Endothelial cell of umbilical vein (primary cell): Measurements from ENCODE around the gene DDX31. TPM values are rescaled to one million over a fixed set of nuclear protein-coding genes. Genes with fewer than 3 reads are reported as not detected.

Experiments used
- BruUV-seq: library from RNA; stranded (reverse); fragments of 400-500 nt; replicated peaks from 2 replicates; lab custom pipeline; 2021; lab: Mats Ljungman, UMichigan
- CTCF ChIA-PET: fragments of 300-600, 350-600 bp; sonication (Branson Sonifier 250); formaldehyde crosslinking; loops from one replicate; lab custom pipeline; 2021; ENCODE audit warnings: antibody characterized with exemption, inconsistent platforms; lab: Charles Lee
- POLR2A ChIA-PET: fragments of 300-600, 350-600 bp; sonication (Branson Sonifier 250); formaldehyde crosslinking; loops from one replicate; lab custom pipeline; 2021; ENCODE audit warnings: antibody characterized with exemption, inconsistent platforms; lab: Charles Lee
- DNase-seq: peaks from one replicate; pipeline ENCODE4 v3.0.0-alpha.2; 2011; ENCODE audit warnings: low read depth, low spot score
- FAIRE-seq: peaks from 2 replicates; lab custom pipeline; 2011; peaks lifted over from hg19 to GRCh38; lab: Jason Lieb, UNC
- H2AFZ ChIP-seq: 2 replicates; pipeline ENCODE4 v1.6.0; 2012; ENCODE audit warnings: low read depth, low read length, control low read depth, inconsistent platforms
- H3K27ac ChIP-seq: 2 replicates; pipeline ENCODE4 v1.5.1; 2011; ENCODE audit warnings: low read depth, mild to moderate bottlenecking, control low read depth, low read length, moderate library complexity; ENCODE audit not compliant: insufficient read depth
- H3K27me3 ChIP-seq, 2 experiments: 2 replicates each; pipeline versions ENCODE4 v1.6.0 to v1.6.1; 2011; ENCODE audit warnings: low read length in 2 of 2, mixed read lengths in 1 of 2; ENCODE audit not compliant: control insufficient read depth in 2 of 2, insufficient read depth in 2 of 2
- H3K36me3 ChIP-seq, 2 experiments: 2 replicates in 1 of 2; 3 replicates in 1 of 2; pipeline ENCODE4 v1.5.1; 2011; ENCODE audit warnings: low read length in 2 of 2, mild to moderate bottlenecking in 1 of 2, moderate library complexity in 1 of 2; ENCODE audit not compliant: control insufficient read depth in 2 of 2, insufficient read depth in 2 of 2; ENCODE audit errors: extremely low read depth in 1 of 2
- H3K4me1 ChIP-seq: 3 replicates; pipeline ENCODE4 v1.5.1; 2011; ENCODE audit warnings: mild to moderate bottlenecking, low read length; ENCODE audit not compliant: control insufficient read depth, insufficient read depth; ENCODE audit errors: extremely low read depth
- H3K4me2 ChIP-seq: 2 replicates; pipeline ENCODE4 v1.6.1; 2011; ENCODE audit warnings: low read length, control low read depth, mixed read lengths; ENCODE audit not compliant: insufficient read depth
- H3K4me3 ChIP-seq, 3 experiments: fragments of 200-600 bp in 1 of 3; sonication (generic), shearing (Covaris generic) in 1 of 3; replicated peaks in 1 of 3; 2 replicates each; pipeline ENCODE4 v1.5.1; 2011 to 2016; ENCODE audit warnings: control low read depth in 3 of 3, low read length in 3 of 3, mild to moderate bottlenecking in 2 of 3, inconsistent platforms in 1 of 3, low read depth in 1 of 3, moderate library complexity in 1 of 3; ENCODE audit not compliant: insufficient read depth in 1 of 3
- H3K79me2 ChIP-seq: 2 replicates; pipeline ENCODE4 v1.6.0; 2012; ENCODE audit warnings: low read length, inconsistent platforms; ENCODE audit not compliant: control insufficient read depth, insufficient read depth
- H3K9ac ChIP-seq: replicated peaks from 2 replicates; pipeline ENCODE3; 2011; ENCODE audit warnings: low read length, control low read depth; ENCODE audit not compliant: insufficient read depth; ENCODE audit errors: extremely low read depth
- H3K9me1 ChIP-seq: replicated peaks from 3 replicates; pipeline ENCODE4 v1.6.0; 2011; ENCODE audit warnings: mild to moderate bottlenecking, low read length; ENCODE audit not compliant: control insufficient read depth, insufficient read depth; ENCODE audit errors: extremely low read depth
- H3K9me3 ChIP-seq: replicated peaks from 2 replicates; pipeline ENCODE4 v1.5.1; 2012; ENCODE audit warnings: low read length, inconsistent platforms; ENCODE audit not compliant: control insufficient read depth, insufficient read depth
- H4K20me1 ChIP-seq: replicated peaks from 2 replicates; pipeline ENCODE3; 2011; ENCODE audit warnings: mild to moderate bottlenecking, low read length; ENCODE audit not compliant: control insufficient read depth, insufficient read depth; ENCODE audit errors: extremely low read depth
- EZH2 ChIP-seq: IDR thresholded peaks from 2 replicates; pipeline ENCODE4 v1.6.1; 2012; ENCODE audit warnings: borderline replicate concordance, low read depth, mild to moderate bottlenecking, moderate library complexity, low read length, inconsistent platforms; ENCODE audit not compliant: severe bottlenecking
- FOS ChIP-seq: IDR thresholded peaks from 2 replicates; pipeline ENCODE4 v1.6.1; 2011; ENCODE audit warnings: mild to moderate bottlenecking, low read length, moderate library complexity, borderline replicate concordance; ENCODE audit not compliant: insufficient read depth
- GATA2 ChIP-seq: IDR thresholded peaks from 2 replicates; pipeline ENCODE4 v1.7.0; 2011; ENCODE audit warnings: low read depth, mild to moderate bottlenecking, moderate library complexity, mixed read lengths, low read length; ENCODE audit not compliant: insufficient read length, insufficient read depth
- JUN ChIP-seq: IDR thresholded peaks from 2 replicates; pipeline ENCODE4 v1.6.1; 2011; ENCODE audit warnings: borderline replicate concordance, low read depth; ENCODE audit not compliant: insufficient read length, insufficient read depth
- MYC ChIP-seq: IDR thresholded peaks from one replicate; pipeline ENCODE4 v1.6.1; 2011; ENCODE audit warnings: mild to moderate bottlenecking, low read depth, low read length
- POLR2A ChIP-seq: IDR thresholded peaks from 2 replicates; pipeline ENCODE4 v1.6.1; 2012; ENCODE audit warnings: low read depth, mild to moderate bottlenecking, control low read depth, low read length
- POLR2AphosphoS5 ChIP-seq: IDR thresholded peaks from 2 replicates; pipeline ENCODE4 v1.6.1; 2012; ENCODE audit warnings: low read depth, mild to moderate bottlenecking, control low read depth, low read length, moderate library complexity; ENCODE audit not compliant: insufficient read depth
- dilution Hi-C: fragments of 300-500 bp; cut with MboI; formaldehyde crosslinking; loops from one replicate; pipeline ENCODE4 v1.15.0; 2019; ENCODE audit warnings: low sequenced_read_pairs; ENCODE audit not compliant: extremely low pct_ligation_motif_present
- intact Hi-C: fragments of 100-400 bp; cut with micrococcal nuclease; formaldehyde crosslinking; loops from one replicate; pipeline ENCODE4 v1.10.0; 2022
- polyA plus RNA-seq, 4 experiments: library from polyadenylated mRNA; depleted of rRNA in 3 of 4; stranded (reverse) in 3 of 4; unstranded in 1 of 4; fragments of >200 nt; gene quantifications; 2 replicates each; pipeline versions ENCODE4 v1.2.1 to v1.2.3, GENCODE V29; 2011 to 2012; ENCODE audit warnings: missing spikeins in 1 of 4
- total RNA-seq: library from RNA; stranded (reverse); gene quantifications from 2 replicates; pipeline ENCODE4 v1.2.3, GENCODE V29; 2021
- TF ChIP-seq, protein P1 (sequence below): IDR thresholded peaks from 2 replicates; pipeline ENCODE4 v1.6.1; 2011; ENCODE audit not compliant: insufficient read depth, insufficient read length
- TF ChIP-seq, protein P2 (sequence below), 2 donors: IDR thresholded peaks; 1 replicate in 1 of 2; 2 replicates in 1 of 2; pipeline ENCODE4 v1.5.1; 2011; ENCODE audit warnings: low read length in 2 of 2, mild to moderate bottlenecking in 2 of 2, moderate library complexity in 2 of 2, control low read depth in 1 of 2, inconsistent platforms in 1 of 2, low read depth in 1 of 2; ENCODE audit not compliant: insufficient read depth in 1 of 2; ENCODE audit errors: extremely low read depth in 1 of 2

Gene DDX31
- total and polyA plus RNA-seq, 2 donors (not counting 3 experiments of a cell fraction or from before 2014, with no cell fraction given), result 8.0 to 16.3 TPM

DNA sequence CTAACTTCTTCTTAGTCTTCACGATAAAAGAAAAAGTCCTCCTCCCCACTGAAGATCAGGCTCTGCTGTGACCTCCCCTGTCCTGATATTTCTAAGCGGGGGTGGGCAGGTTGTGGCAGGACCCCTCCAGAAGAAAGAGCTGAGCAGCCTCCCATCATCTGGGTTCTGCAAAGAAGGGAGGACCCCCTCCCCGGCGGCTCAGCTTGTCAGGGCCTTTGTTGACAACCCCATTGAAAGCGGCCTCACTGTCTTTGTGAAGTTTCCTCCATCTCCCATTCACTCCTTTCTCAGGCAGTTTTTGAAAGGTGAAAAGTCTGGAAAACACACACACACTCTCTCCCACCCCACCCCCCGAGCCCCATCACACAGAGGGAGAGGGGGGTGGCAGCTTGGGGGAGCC lies 113.5 kb downstream of the DDX31 start:
- H3K4me2 ChIP-seq, result no peak overlapping the region
- no peaks in the 10 kb centered on the region for H3K4me1 ChIP-seq
- TF ChIP-seq FOS, result no peak
- TF ChIP-seq EZH2, result no peak
- no peak for TF ChIP-seq JUN
- no peak for TF ChIP-seq MYC
- TF ChIP-seq, protein P1, sequence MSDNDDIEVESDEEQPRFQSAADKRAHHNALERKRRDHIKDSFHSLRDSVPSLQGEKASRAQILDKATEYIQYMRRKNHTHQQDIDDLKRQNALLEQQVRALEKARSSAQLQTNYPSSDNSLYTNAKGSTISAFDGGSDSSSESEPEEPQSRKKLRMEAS, result no peak
- no peak for TF ChIP-seq GATA2
- no peak for TF ChIP-seq POLR2A
- TF ChIP-seq, protein P2, sequence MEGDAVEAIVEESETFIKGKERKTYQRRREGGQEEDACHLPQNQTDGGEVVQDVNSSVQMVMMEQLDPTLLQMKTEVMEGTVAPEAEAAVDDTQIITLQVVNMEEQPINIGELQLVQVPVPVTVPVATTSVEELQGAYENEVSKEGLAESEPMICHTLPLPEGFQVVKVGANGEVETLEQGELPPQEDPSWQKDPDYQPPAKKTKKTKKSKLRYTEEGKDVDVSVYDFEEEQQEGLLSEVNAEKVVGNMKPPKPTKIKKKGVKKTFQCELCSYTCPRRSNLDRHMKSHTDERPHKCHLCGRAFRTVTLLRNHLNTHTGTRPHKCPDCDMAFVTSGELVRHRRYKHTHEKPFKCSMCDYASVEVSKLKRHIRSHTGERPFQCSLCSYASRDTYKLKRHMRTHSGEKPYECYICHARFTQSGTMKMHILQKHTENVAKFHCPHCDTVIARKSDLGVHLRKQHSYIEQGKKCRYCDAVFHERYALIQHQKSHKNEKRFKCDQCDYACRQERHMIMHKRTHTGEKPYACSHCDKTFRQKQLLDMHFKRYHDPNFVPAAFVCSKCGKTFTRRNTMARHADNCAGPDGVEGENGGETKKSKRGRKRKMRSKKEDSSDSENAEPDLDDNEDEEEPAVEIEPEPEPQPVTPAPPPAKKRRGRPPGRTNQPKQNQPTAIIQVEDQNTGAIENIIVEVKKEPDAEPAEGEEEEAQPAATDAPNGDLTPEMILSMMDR (IDR thresholded peaks at IDR 0.05; ENCODE audit: extremely low read depth in 1 of 2, insufficient read depth in 1 of 2, low read depth in 1 of 2, low read length in 2 of 2), result no peak
- TF ChIP-seq POLR2AphosphoS5, result no peak
- H3K27me3 ChIP-seq, result peaks cover 9 to 11% of the 10 kb centered on the region in 2 experiments
- DNase-seq (no peak), FAIRE-seq (no peak)
- H3K36me3 ChIP-seq, result no peaks in the 10 kb centered on the region
- H4K20me1 ChIP-seq, result no peaks in the 10 kb centered on the region
- dilution Hi-C loops, result no loop called here
- no peak overlapping the region for H2AFZ ChIP-seq
- no peaks in the 10 kb centered on the region for H3K9me1 ChIP-seq
- POLR2A ChIA-PET, result no interaction called here
- H3K79me2 ChIP-seq, result no peaks in the 10 kb centered on the region
- no peak overlapping the region for H3K9ac ChIP-seq
- no peak overlapping the region for H3K27ac ChIP-seq
- no TSS peak for BruUV-seq
- H3K4me3 ChIP-seq, result no peak overlapping the region
- CTCF ChIA-PET, result no interaction called here
- no peaks in the 10 kb centered on the region for H3K9me3 ChIP-seq
- intact Hi-C loops, result no loop called here
